ENCODE measurements around the gene SLC14A1. TPM values are rescaled to one million over a fixed set of nuclear protein-coding genes. Genes with fewer than 3 reads are reported as not detected.

Gene SLC14A1
- total and polyA plus RNA-seq, 2 of the 8 experiments (the other 6 are each of a cell fraction or from before 2014, with no cell fraction given) = 0.18 TPM; not detected in 1

DNA sequence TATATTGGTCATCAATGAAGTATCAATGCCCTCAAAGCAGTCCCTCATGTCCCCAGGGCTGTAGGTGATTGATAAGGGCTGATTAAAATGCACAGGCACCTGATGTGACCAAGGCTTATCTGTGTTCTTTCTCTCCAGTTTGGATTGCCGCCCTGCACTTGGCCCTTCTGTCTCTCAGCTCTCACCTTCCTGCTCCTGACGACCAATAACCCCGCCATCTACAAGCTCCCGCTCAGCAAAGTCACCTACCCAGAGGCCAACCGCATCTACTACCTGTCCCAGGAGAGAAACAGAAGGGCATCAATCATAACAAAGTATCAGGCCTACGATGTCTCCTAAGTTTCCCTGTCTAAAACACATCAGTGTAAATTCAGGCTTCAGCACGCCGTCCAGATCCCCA lies 41.8 kb upstream of the SLC14A1 start:
- H2BK15ac ChIP-seq (ENCODE audit: low read length) = no peak overlapping the region
- H3K23ac ChIP-seq (ENCODE audit: insufficient read length) = no peak overlapping the region
- no peak overlapping the region for H2BK120ac ChIP-seq (replicated peaks; ENCODE audit: low read depth, low read length)
- H2BK5ac ChIP-seq (ENCODE audit: low read depth, low read length) = no peak overlapping the region
- no peak overlapping the region for H2BK20ac ChIP-seq (ENCODE audit: low read length)
- H3K9me3 ChIP-seq (ENCODE audit: insufficient read depth in 2 of 2, low read depth in 1 of 2, low read length in 1 of 2) = no peaks in the 10 kb centered on the region
- H3K23me2 ChIP-seq (ENCODE audit: low read depth, low read length) = no peaks in the 10 kb centered on the region
- no peak overlapping the region for H3K27ac ChIP-seq (ENCODE audit: low read depth, low read length)
- no peak for DNase-seq (ENCODE audit: low read depth in 1 of 2, low spot score in 2 of 2)
- POLR2A ChIA-PET (ENCODE audit: partially characterized antibody) = no interaction called here
- H3K4me2 ChIP-seq (ENCODE audit: insufficient read depth in 1 of 2, low read depth in 2 of 2, low read length in 2 of 2) = no peak overlapping the region
- peaks cover 3 to 11% (median 10%) of the 10 kb centered on the region in 4 experiments for H3K4me1 ChIP-seq (replicated peaks in 1 of 4; ENCODE audit: control insufficient read depth in 3 of 4, insufficient read depth in 4 of 4, low read length in 3 of 4)
- no peaks in the 10 kb centered on the region for H3K27me3 ChIP-seq (replicated peaks in 1 of 4; ENCODE audit: control insufficient read depth in 3 of 4, extremely low read depth in 1 of 4, insufficient read depth in 3 of 4, low read length in 3 of 4)
- no peak overlapping the region for H3K56ac ChIP-seq (replicated peaks; ENCODE audit: insufficient read length, low read depth, low read length)
- no peak overlapping the region for H2AFZ ChIP-seq (ENCODE audit: low read length)
- H3K4ac ChIP-seq (replicated peaks; ENCODE audit: insufficient read length, low read depth, low read length) = no peak overlapping the region
- no peak overlapping the region for H2AK5ac ChIP-seq (ENCODE audit: low read depth, low read length)
- no peak overlapping the region for H3K18ac ChIP-seq (ENCODE audit: extremely low read depth, low read length)
- H3K9ac ChIP-seq (replicated peaks in 1 of 4; ENCODE audit: extremely low read depth in 1 of 4, low read depth in 3 of 4, low read length in 3 of 4) = no peak overlapping the region
- no peaks in the 10 kb centered on the region for H3K36me3 ChIP-seq (ENCODE audit: control insufficient read depth in 2 of 4, insufficient read depth in 4 of 4, low read length in 3 of 4)
- no peak overlapping the region for H3K14ac ChIP-seq (ENCODE audit: insufficient read length)
- no peak overlapping the region for H4K8ac ChIP-seq (ENCODE audit: extremely low read depth, insufficient read depth, low read length)
- no peak overlapping the region for H4K5ac ChIP-seq (ENCODE audit: insufficient read length, low read depth, low read length)
- no peaks in the 10 kb centered on the region for H3K79me2 ChIP-seq (ENCODE audit: control insufficient read depth in 1 of 2, insufficient read depth in 2 of 2, low read length in 2 of 2)
- no peak overlapping the region for H4K91ac ChIP-seq (replicated peaks; ENCODE audit: insufficient read length, low read length)
- WGBS, 2 experiments (ENCODE audit: extremely low coverage in 1 of 2, insufficient coverage in 1 of 2, insufficient read length in 1 of 2, insufficient replicate concordance in 2 of 2, low coverage in 1 of 2, low lambda C conversion rate in 2 of 2, missing lambda C conversion rate in 1 of 2) = 68% methylated on average over 8 of the region's 8 CpGs; no CpG with 5 or more reads in 1 of the 2 experiments
- no peak overlapping the region for H2BK12ac ChIP-seq (ENCODE audit: low read depth, low read length)
- FAIRE-seq = no peak
- no peak overlapping the region for H3K4me3 ChIP-seq (ENCODE audit: extremely low read depth in 1 of 4, insufficient read depth in 2 of 4, low read depth in 3 of 4, low read length in 4 of 4)
- no peaks in the 10 kb centered on the region for H3K79me1 ChIP-seq (ENCODE audit: low read depth, low read length)
- CTCF ChIA-PET (ENCODE audit: partially characterized antibody) = interaction anchor here (0.6 to 1.3 kb wide), 6 partner anchors 16 to 401 kb away, joined by 3 to 4 read pairs (median 4); no protein-coding TSS in a partner anchor
- no peaks in the 10 kb centered on the region for H4K20me1 ChIP-seq (replicated peaks in 1 of 2; ENCODE audit: control insufficient read depth in 1 of 2, insufficient read depth in 2 of 2, low read length in 2 of 2)
- TF ChIP-seq CREB1 (IDR thresholded peaks at IDR 0.05) (no peak), CHD2 (IDR thresholded peaks at IDR 0.05; ENCODE audit: low read length) (no peak), BACH1 (IDR thresholded peaks at IDR 0.05; ENCODE audit: low read length) (no peak), EZH2 (IDR thresholded peaks at IDR 0.05; ENCODE audit: low read depth, low read length, severe bottlenecking) (no peak), CBX8 (IDR thresholded peaks at IDR 0.05; ENCODE audit: borderline replicate concordance, low read depth, low read length) (no peak), FOSL1 (IDR thresholded peaks at IDR 0.05; ENCODE audit: insufficient read depth, low read depth, low read length) (no peak), MAX (IDR thresholded peaks at IDR 0.05) (no peak), EGR1 (IDR thresholded peaks at IDR 0.05; ENCODE audit: borderline replicate concordance, low read depth, low read length) (no peak), TAF7 (optimal IDR thresholded peaks at IDR 0.05; ENCODE audit: borderline replicate concordance, low read depth, low read length) (no peak), EP300 (IDR thresholded peaks at IDR 0.05; ENCODE audit: borderline replicate concordance in 1 of 2, low read depth in 2 of 2, low read length in 2 of 2) (no peak), ATF3 (IDR thresholded peaks at IDR 0.05; ENCODE audit: insufficient read depth, low read depth, low read length) (no peak), RAD21 (IDR thresholded peaks at IDR 0.05 in 1 of 2, conservative IDR thresholded peaks at IDR 0.05 in 1 of 2; ENCODE audit: low read depth in 2 of 2, low read length in 2 of 2) (no peak), KDM5A (IDR thresholded peaks at IDR 0.05; ENCODE audit: low read length) (no peak)
